Left renal pelvis (tissue), 4 donors: ENCODE results near the gene CEBPZ. TPM values are rescaled to one million over a fixed set of nuclear protein-coding genes. Genes with fewer than 3 reads are reported as not detected.
"Not testable (repeated sequence)": the region's sequence is repeated elsewhere in the genome, so short reads cannot be mapped to it uniquely, and the experiment has no call there.

Experiments used
- DNase-seq, 4 donors: peaks; one replicate each; pipeline ENCODE4 v3.0.0-alpha.2; 2013; ENCODE audit warnings: low read depth in 4 of 4, low spot score in 3 of 4
- polyA plus RNA-seq, 4 donors: library from polyadenylated mRNA; unstranded; fragments of 120-200 nt; gene quantifications; one replicate each; pipeline ENCODE4 v1.2.1, GENCODE V29; 2013; ENCODE audit not compliant: insufficient read length in 4 of 4

The CEBPZ gene
- 10 to 100 TPM; 49.3 to 88.1 (median 79.8) TPM for polyA plus RNA-seq

GRCh38 chr2:37231241-37232130, at the start of gene CEBPZ, which contains the start of gene NDUFAF7:
Gene CEBPZ (minus strand): TSS chr2:37231596. CDS start chr2:37231567, 29 bp downstream.
Gene NDUFAF7 (plus strand): TSS chr2:37231658. CDS start chr2:37231706, 48 bp downstream.
- DNase-seq, result peak; percentile 78 to 88 (median 83)

GRCh38 chr2:37276291-37276690, 44.9 kb upstream of the CEBPZ start:
- no peak for DNase-seq

- DNase-seq, result no peak
Observed at GRCh38 chr2:37274359-37274965, 43.1 kb upstream of the CEBPZ start.

GRCh38 chr2:37271376-37272067, 40.1 kb upstream of the CEBPZ start:
- DNase-seq, result no peak

GRCh38 chr2:37268111-37268510, 36.7 kb upstream of the CEBPZ start:
- DNase-seq, result no peak

- DNase-seq, result no peak
Observed at GRCh38 chr2:37267685-37268084, 36.3 kb upstream of the CEBPZ start.

GRCh38 chr2:37263839-37264238, 32.4 kb upstream of the CEBPZ start:
- no peak for DNase-seq

- DNase-seq, result no peak
Observed at GRCh38 chr2:37262522-37262921, 31.1 kb upstream of the CEBPZ start.

GRCh38 chr2:37250869-37251740, 19.7 kb upstream of the CEBPZ start:
- DNase-seq, result no peak

GRCh38 chr2:37246205-37246604, 14.8 kb upstream of the CEBPZ start:
- no peak for DNase-seq

- DNase-seq, result no peak
Observed at GRCh38 chr2:37244755-37245154, 13.4 kb upstream of the CEBPZ start.

- no peak for DNase-seq
Observed at GRCh38 chr2:37244017-37244416, 12.6 kb upstream of the CEBPZ start.

GRCh38 chr2:37243435-37243834, 12.0 kb upstream of the CEBPZ start:
- no peak for DNase-seq

GRCh38 chr2:37232131-37232933, 936 bp upstream of the CEBPZ start:
- peak in 1 of 4 donors; percentile 3 for DNase-seq

- DNase-seq, result peak in 1 of 4 donors; percentile 3
Observed at GRCh38 chr2:37230581-37230980, 815 bp downstream of the CEBPZ start.

GRCh38 chr2:37228788-37229187, 2.6 kb downstream of the CEBPZ start:
- DNase-seq, result no peak

GRCh38 chr2:37226863-37227262, 4.5 kb downstream of the CEBPZ start:
- no peak for DNase-seq

- not testable (repeated sequence) for DNase-seq
Observed at GRCh38 chr2:37225129-37225528, 6.3 kb downstream of the CEBPZ start.

- DNase-seq, result no peak
Observed at GRCh38 chr2:37224063-37224462, 7.3 kb downstream of the CEBPZ start.
